ENCODE measurements around the gene COPG1.

COPG1 gene

DNA sequence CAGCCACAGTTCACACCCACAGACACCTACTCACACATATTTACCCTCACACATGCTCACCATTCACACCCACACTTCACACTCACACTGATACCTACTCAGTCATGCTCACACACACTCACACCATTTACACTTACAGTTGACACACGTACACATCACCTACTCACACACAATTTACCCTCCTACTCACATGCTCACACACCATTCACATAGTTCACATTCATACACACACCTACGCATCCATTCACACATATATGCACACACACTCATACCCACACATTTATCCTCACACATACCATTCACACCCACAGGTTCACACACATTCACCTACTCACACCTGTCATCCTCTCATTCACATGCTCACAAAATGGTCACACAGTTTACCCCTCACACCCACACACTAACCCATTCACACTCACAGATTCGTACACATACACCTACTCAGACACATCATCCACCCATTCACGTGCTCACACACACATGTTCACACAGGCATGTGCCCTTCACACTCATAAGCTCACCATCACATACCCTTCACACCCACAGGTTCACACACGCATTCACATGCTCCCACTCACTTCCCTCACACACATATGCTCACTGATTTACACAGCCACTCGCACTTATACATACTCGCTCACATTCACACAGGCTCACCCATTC, 71.5 kb downstream of the COPG1 start:
- Histone ChIP-seq H3K9me3 (replicated peaks in 1 of 11) (no peaks in the 10 kb centered on the region), H4K20me1 (0 out of 22 replicates have a peak, but pooled peaks cover 0 to 6% (median 0%) of the 10 kb centered on the region in 11 experiments), H3K9ac (no peak overlapping the region), H3K4me3 (no peak overlapping the region), H3K27me3 (no peaks in the 10 kb centered on the region), H3K4me1 (peaks cover 13 to 32% (median 27%) of the 10 kb centered on the region in 10 experiments), H3K36me3 (peaks cover 0 to 55% (median 23%) of the 10 kb centered on the region in 11 experiments; a peak in 12 of 22 replicates), H3K27ac (no peak overlapping the region), H3K4me2 (no peak overlapping the region)
- no peak for TF ChIP-seq Cebpa-rat (IDR thresholded peaks at IDR 0.05)

DNA sequence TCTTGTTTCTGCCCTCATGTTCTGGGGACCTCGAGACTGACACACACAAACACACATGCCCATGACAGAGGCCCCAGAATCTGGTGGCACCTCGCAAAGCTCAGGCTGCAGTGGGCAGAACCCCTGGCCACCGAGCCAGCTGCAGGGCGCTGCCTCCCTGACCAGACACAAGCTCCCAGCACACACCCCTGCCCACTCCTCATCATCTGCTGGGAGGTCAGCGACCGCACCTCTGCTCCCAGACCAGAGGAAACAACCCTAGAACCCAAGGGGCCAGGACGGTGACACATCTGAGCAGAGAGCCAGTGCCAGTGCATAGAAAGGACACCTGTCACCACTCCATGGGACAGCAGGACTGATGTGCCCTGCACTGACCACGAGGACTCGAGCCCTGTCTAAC, 72.5 kb downstream of the COPG1 start:
- peaks cover 0 to 55% (median 23%) of the 10 kb centered on the region in 11 experiments; a peak in 12 of 22 replicates for H3K36me3 ChIP-seq
- no peak for TF ChIP-seq Cebpa-rat (IDR thresholded peaks at IDR 0.05)

DNA sequence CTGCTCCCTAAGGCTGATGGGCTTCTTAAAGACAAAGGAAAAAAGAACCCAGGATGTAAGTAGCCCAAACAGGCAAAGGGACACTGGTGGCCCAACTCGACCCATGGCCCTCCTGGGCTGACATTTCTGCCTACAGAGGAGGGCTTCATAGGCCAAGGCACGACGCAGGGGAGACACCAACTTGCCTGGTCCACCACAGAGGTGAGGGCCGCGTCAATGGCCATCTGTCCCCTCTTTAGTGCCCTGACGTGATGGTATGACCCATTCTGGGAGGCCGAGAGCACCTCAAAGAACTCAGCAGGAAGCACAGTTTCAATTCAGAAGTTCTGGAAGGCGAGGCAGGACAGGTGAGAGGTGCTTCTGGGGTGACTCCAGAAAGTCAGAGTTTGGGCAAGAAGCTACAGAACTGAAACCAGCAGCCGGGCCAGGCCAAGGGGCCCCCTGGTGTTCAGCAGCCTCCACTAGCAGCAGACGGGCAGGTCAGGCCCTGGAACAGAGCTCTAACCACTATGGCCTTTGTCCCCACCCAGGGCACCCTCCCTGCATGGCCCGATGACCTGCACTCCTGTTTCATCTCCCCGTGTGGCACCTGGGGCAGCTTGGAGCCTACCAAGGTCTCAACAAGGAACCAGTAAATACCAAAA, 74.4 kb downstream of the COPG1 start:
- H3K36me3 ChIP-seq: peaks cover 0 to 55% (median 23%) of the 10 kb centered on the region in 11 experiments; a peak in 12 of 22 replicates
- peaks cover 0 to 4% (median 0%) of the 10 kb centered on the region in 11 experiments; a peak in 1 of 22 replicates for H4K20me1 ChIP-seq
- TF ChIP-seq Cebpa-rat (IDR thresholded peaks at IDR 0.05): no peak
- H3K9me3 ChIP-seq (replicated peaks in 1 of 11): no peaks in the 10 kb centered on the region
- H3K4me1 ChIP-seq: peaks cover 0 to 10% (median 5%) of the 10 kb centered on the region in 10 experiments; a peak in 16 of 20 replicates
- H3K4me2 ChIP-seq: no peak overlapping the region
- H3K27me3 ChIP-seq: no peaks in the 10 kb centered on the region
- H3K9ac ChIP-seq: no peak overlapping the region
- no peak overlapping the region for H3K4me3 ChIP-seq
- H3K27ac ChIP-seq: no peak overlapping the region

More for the DNA sequence above, 72.5 kb downstream of the COPG1 start:
- no peak overlapping the region for H3K9ac ChIP-seq
- H3K4me2 ChIP-seq: no peak overlapping the region
- peaks cover 13 to 29% (median 24%) of the 10 kb centered on the region in 10 experiments for H3K4me1 ChIP-seq
- H3K27me3 ChIP-seq: no peaks in the 10 kb centered on the region
- H3K27ac ChIP-seq: no peak overlapping the region
- no peaks in the 10 kb centered on the region for H3K9me3 ChIP-seq (replicated peaks in 1 of 11)
- peaks cover 0 to 6% (median 0%) of the 10 kb centered on the region in 11 experiments; a peak in 1 of 22 replicates for H4K20me1 ChIP-seq
- no peak overlapping the region for H3K4me3 ChIP-seq

DNA sequence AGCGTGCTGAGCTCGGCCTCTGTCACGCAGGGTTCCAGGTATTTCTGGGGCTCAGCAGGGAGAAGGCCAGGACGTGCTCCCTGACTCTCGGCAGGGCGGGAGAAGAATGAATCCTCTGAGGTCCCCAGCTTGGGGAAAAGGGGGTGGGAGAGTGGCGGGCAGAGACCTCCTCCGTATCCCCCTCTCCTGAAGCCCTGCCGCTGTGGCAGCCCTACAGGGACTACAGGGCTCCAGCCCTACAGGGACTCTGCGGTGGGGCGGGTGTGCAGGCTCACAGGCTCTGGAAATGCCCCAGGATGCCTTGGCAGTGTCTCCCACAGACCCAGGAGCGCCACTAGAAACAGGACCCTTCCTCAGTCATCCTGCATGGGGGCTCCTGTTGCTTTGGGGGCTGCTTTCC, 75.4 kb downstream of the COPG1 start:
- TF ChIP-seq Cebpa-rat (IDR thresholded peaks at IDR 0.05): no peak

DNA sequence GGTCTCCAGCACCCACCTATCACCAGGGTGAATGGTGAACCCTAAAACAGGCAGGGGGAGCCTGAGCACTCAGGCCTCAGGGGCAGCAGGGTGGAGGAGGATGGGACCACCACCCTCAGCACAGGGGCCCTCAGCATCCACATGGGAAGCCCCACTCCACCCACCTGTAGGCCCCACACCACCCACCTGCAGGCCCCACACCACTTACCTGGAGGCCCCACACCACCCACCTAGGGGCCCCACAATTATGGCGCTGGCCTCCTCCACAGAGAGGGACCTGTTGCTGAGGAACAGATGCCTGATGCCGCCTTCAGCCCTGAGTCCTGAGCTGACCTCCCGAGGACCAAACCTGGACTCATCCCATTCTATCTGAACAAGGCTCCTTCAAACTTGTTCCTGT, 76.0 kb downstream of the COPG1 start:
- H4K20me1 ChIP-seq: no peaks in the 10 kb centered on the region; a peak in 1 of 22 replicates
- H3K27me3 ChIP-seq: no peaks in the 10 kb centered on the region
- no peaks in the 10 kb centered on the region for H3K9me3 ChIP-seq (replicated peaks in 1 of 11)
- no peak for TF ChIP-seq Cebpa-rat (IDR thresholded peaks at IDR 0.05)
- H3K27ac ChIP-seq: no peak overlapping the region
- no peak overlapping the region for H3K4me2 ChIP-seq
- no peak overlapping the region for H3K4me3 ChIP-seq
- peaks cover 0 to 41% (median 16%) of the 10 kb centered on the region in 11 experiments; a peak in 12 of 22 replicates for H3K36me3 ChIP-seq
- H3K9ac ChIP-seq: no peak overlapping the region
- peaks cover 0 to 3% (median 0%) of the 10 kb centered on the region in 10 experiments; a peak in 3 of 20 replicates for H3K4me1 ChIP-seq

More for the DNA sequence above, 75.4 kb downstream of the COPG1 start:
- Histone ChIP-seq H3K4me2 (no peak overlapping the region), H3K4me3 (no peak overlapping the region), H3K27ac (no peak overlapping the region), H3K9me3 (replicated peaks in 1 of 11) (no peaks in the 10 kb centered on the region), H3K27me3 (no peaks in the 10 kb centered on the region), H4K20me1 (no peaks in the 10 kb centered on the region; a peak in 1 of 22 replicates), H3K36me3 (peaks cover 0 to 46% (median 22%) of the 10 kb centered on the region in 11 experiments; a peak in 12 of 22 replicates), H3K4me1 (no peaks in the 10 kb centered on the region), H3K9ac (no peak overlapping the region)

DNA sequence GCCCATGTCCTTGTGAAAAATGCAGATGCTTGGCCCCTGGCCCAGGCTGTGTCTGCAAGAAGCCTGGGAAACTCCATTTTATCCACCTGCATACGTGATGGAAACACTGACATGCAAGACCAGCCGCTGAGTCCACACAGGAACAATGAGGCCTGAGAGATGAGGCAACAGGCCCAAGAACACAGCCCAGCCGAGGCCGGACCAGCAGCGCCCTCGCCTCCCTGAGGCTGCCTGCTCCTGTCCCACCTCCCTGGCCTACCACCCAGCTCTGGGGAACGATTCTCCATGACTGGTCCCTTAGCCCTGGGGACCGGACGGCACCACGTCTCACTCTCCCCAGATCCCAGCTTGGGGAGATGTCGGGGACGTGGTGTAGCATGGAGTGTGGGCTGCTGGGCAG, 76.7 kb downstream of the COPG1 start:
- Histone ChIP-seq H3K4me3 (no peak overlapping the region), H3K36me3 (peaks cover 0 to 34% (median 14%) of the 10 kb centered on the region in 11 experiments; a peak in 11 of 22 replicates), H4K20me1 (no peaks in the 10 kb centered on the region; a peak in 1 of 22 replicates), H3K9me3 (replicated peaks in 1 of 11) (no peaks in the 10 kb centered on the region), H3K4me2 (no peak overlapping the region), H3K27ac (no peak overlapping the region), H3K4me1 (peaks cover 0 to 5% (median 0%) of the 10 kb centered on the region in 10 experiments; a peak in 3 of 20 replicates), H3K9ac (no peak overlapping the region), H3K27me3 (no peaks in the 10 kb centered on the region)
- TF ChIP-seq Cebpa-rat (IDR thresholded peaks at IDR 0.05): no peak

DNA sequence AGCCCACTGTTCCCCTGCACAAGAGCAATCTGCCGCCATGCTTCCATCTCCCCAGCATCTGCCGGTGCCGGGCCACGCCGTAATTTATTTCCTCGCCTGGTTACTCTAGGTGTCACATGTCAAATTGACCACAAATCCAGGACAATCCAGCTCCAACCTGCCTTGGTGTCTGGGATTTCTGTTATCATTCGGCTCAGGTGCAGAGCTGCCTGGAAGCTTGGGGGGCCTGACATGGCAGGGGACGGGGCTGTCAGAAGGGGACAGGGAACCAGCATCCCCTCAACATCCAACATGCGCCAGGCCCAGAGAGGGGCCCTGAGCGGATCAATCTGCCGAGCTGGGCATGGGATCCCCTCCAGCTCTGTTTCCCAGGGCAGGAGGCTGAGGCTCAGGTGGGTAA, 77.2 kb downstream of the COPG1 start:
- no peak overlapping the region for H3K27ac ChIP-seq
- no peaks in the 10 kb centered on the region for H3K27me3 ChIP-seq
- TF ChIP-seq Cebpa-rat (IDR thresholded peaks at IDR 0.05): no peak
- no peak overlapping the region for H3K9ac ChIP-seq
- peaks cover 0 to 30% (median 13%) of the 10 kb centered on the region in 11 experiments; a peak in 10 of 22 replicates for H3K36me3 ChIP-seq
- H4K20me1 ChIP-seq: no peaks in the 10 kb centered on the region; a peak in 1 of 22 replicates
- H3K4me3 ChIP-seq: no peak overlapping the region
- peaks cover 0 to 5% (median 0%) of the 10 kb centered on the region in 10 experiments; a peak in 3 of 20 replicates for H3K4me1 ChIP-seq
- H3K4me2 ChIP-seq: no peak overlapping the region
- H3K9me3 ChIP-seq (replicated peaks in 1 of 11): no peaks in the 10 kb centered on the region

All from BLaER1 treated with 17β-estradiol and CSF1 and Interleukin-3, amounts not matched to agents 10 nM and 100 nM (cell line).